Measurements from ENCODE around the gene GPR17. TPM values are rescaled to one million over a fixed set of nuclear protein-coding genes. Genes with fewer than 3 reads are reported as not detected.

The GPR17 gene, protein sequence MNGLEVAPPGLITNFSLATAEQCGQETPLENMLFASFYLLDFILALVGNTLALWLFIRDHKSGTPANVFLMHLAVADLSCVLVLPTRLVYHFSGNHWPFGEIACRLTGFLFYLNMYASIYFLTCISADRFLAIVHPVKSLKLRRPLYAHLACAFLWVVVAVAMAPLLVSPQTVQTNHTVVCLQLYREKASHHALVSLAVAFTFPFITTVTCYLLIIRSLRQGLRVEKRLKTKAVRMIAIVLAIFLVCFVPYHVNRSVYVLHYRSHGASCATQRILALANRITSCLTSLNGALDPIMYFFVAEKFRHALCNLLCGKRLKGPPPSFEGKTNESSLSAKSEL
- total RNA-seq (2014; rRNA removed; shearing (Covaris generic)) = not detected in 2 replicates
- polyA plus RNA-seq (2014; cell fraction: nucleus; rRNA removed) = not detected in 2 replicates

GRCh38 chr2:127645395-127646291 is at the start of gene GPR17:
Gene GPR17, plus strand, starts transcription at chr2:127646153. Its CDS starts 4,583 bp downstream, at chr2:127650736.
- DNase-seq (ENCODE audit: extremely low read depth, low read depth) = no peak

- DNase-seq (ENCODE audit: extremely low read depth, low read depth) = no peak
Observed at GRCh38 chr2:127596311-127597045, 49.5 kb upstream of the GPR17 start.

DNA sequence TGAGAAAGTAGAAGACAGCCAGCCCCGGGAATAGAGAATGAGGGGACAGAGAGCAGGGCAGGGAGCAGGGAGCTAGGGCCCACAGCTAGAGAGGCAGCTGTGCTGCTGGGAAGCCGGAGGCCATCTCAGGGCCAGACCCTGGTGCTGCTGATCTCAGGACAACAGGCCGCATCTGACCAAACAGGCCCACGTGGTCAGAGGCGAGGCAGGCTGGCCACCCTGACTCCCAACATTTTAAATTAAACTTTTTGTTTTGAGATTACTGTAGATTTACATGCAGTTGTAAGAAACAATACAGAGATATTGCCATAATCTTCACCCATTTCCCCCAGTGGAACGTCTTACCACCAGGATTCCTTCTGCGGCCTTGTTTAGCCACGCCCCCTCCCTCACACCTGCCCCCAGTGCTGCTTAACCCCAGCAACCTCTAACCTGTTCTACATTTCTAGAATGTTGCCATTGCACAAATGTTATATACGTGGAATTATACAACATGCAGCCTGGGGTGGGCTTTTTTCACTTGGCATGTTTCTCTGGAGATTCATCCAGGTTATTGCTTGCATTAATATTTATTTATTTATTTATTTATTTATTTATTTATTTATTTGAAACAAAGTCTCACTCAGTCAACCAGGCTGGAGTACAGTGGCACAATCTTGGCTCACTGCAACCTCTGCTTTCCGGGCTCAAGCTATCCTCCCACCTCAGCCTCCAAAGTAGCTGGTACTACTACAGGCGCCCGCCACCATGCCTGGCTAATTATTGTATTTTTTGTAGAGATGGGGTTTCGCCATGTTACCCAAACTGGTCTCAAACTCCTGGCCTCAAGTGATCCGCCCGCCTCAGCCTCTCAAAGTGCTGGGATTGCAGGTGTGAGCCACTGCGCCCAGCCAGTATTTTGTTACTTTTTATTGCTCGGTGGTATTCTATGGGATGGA is 48.6 kb upstream of the GPR17 start:
- DNase-seq (ENCODE audit: extremely low read depth, low read depth) = no peak

GRCh38 chr2:127597984-127598380 is 48.0 kb upstream of the GPR17 start:
- no peak for DNase-seq (ENCODE audit: extremely low read depth, low read depth)

DNA sequence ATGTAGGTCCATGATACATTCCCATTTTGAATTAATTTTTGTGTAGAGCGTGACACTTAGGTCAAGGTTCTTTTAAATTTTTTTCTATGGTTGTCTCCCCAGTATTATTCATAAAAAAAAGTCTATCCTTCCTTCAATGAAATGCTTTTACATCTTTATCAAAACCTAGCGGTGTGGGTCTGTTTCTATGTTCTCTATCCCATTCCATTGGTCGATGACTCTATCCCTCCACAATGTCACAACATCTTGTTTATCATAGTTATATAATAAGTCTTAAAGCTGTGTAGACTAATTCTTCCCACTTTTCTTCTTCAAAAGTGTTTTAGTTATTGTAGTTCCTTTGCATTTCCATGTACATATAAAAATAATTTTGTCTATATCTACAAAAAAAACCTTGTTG is 47.2 kb upstream of the GPR17 start:
- no peak for DNase-seq (ENCODE audit: extremely low read depth, low read depth)

- no peak for DNase-seq (ENCODE audit: extremely low read depth, low read depth)
Observed at GRCh38 chr2:127599211-127599610, 46.7 kb upstream of the GPR17 start.

DNA sequence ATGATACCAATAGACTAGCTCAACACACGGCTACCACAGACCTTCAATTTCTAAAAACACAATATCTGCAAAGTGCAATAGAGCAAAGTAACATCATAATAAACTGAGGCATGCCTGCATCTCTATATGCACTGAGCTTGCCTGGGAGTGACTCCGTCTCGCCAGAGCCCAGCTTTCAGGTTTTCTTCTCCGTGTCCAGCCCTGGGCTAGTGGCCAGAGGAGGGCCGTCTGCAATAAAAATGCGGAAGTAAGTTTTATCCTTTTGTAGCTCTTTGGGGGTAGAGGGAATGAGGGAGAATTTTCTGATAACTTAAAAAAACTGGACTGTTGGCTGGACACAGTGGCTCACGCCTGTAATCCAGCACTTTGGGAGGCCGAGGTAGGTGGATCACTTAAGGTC is 41.0 kb upstream of the GPR17 start:
- no peak for DNase-seq (ENCODE audit: extremely low read depth, low read depth)

- no peak for DNase-seq (ENCODE audit: extremely low read depth, low read depth)
Observed at GRCh38 chr2:127605691-127606263, 40.2 kb upstream of the GPR17 start.

DNA sequence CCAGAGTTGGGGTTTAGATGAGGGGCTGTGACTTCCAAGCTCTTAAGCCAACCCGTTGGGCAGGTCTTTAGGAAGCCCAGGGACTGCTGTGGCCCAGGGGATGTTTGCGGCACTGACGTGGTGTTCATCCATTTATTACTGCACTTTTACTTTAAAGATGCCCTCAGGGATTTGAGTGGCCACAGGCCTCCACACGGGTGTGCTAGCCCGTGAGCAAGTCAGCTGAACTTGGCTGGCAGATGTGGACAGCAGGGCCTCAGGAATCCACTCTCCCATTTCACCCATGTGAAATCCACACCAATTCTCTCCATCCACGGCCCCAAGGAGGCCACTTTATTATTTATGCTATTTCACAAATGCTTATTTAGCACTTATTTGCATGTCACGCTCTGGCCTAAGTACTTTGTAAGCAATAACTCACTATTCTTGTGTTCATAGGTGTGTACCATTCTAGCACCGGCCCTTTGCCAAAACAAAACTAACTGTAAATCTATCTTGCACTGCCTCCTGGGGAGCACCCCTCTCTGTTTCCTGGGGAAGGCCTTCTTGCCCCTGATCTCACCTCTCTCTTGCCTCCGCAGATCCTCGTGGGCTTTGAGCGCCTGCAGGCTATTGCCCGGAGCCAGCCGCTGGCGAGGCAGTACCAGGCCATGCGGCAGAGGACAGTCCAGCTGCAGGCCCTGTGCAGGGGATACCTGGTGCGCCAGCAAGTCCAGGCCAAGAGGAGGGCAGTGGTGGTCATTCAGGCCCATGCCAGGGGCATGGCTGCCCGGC is 39.1 kb upstream of the GPR17 start:
- no peak for DNase-seq (ENCODE audit: extremely low read depth, low read depth)

GRCh38 chr2:127607399-127607908 is 38.5 kb upstream of the GPR17 start:
- DNase-seq (ENCODE audit: extremely low read depth, low read depth) = no peak

GRCh38 chr2:127608061-127609030 is 37.6 kb upstream of the GPR17 start:
- DNase-seq (ENCODE audit: extremely low read depth, low read depth) = no peak

DNA sequence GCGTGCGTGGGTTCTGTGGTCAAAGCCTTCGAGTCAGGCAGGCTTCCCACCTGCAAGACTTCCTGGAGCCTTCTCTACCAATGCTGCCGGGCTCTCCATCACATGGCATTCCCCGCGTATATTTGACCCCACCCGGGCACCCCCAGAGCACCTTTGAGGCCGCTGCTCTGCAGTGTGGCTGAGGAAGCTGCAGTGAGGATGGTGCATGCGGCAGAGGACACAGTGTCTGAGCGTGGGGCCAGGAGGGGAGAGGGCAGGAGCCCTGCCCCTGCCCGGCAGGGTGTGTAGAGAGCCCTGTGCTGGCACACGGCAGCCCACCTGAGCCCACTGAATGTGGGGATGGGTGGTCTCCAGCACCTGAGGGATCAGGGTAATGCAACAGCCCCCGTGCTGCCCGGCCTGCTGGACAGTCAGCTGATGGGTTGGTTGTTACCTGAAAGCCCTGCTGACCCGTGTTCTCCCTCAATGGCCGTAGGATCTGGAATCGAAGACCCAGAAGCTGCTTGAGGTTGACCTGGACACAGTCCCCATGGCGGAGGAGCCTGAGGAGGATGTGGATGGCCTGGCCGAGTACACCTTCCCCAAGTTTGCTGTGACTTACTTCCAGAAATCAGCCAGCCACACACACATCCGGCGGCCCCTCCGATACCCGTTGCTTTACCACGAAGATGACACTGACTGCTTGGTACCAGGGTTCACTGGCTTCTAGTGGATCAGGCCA is 36.8 kb upstream of the GPR17 start:
- no peak for DNase-seq (ENCODE audit: extremely low read depth, low read depth)

DNA sequence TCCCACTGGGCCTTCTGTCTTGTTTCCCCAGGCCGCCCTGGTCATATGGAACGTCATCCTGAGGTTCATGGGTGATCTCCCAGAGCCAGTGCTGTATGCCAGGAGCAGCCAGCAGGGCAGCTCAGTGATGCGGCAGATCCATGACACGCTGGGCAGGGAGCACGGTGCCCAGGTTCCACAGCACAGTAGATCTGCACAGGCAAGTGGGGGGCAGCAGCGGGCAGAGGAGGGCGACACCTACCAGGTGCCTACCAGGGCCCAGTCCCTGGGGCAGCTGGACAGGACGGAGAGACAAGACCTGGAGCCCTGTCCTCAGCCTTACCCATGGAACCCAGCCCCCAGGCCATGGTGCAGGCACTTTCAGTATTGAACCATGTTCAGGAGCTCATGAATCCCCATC is 36.1 kb upstream of the GPR17 start:
- DNase-seq (ENCODE audit: extremely low read depth, low read depth) = no peak

DNA sequence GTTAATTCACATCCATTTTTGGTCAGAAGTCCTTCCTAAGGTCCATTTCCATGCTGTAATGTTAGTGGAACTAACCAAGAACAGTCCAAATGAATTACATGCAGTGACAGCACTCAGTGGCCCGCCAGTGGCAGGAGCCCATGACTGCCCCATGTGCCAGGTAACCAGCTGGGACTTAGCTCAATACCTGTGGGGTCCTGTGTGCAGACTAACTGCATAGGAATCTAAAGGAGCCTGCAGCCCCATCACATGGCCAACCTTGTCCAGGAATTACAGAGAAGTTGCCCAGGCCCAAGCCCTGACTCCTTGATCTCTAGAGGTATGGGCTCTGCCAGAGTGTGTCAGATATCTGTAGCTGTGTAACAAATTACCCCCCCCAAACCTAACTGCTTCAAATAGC is 35.4 kb upstream of the GPR17 start:
- no peak for DNase-seq (ENCODE audit: extremely low read depth, low read depth)

GRCh38 chr2:127611076-127611925 is 34.7 kb upstream of the GPR17 start:
- no peak for DNase-seq (ENCODE audit: extremely low read depth, low read depth)

Data from NCI-H460 (cell line).